ENCODE data around the gene ABRACL. TPM values are rescaled to one million over a fixed set of nuclear protein-coding genes. Genes with fewer than 3 reads are reported as not detected.

ABRACL gene
- polyA plus RNA-seq, 12 donors, result 12.7 to 62.0 (median 19.7) TPM; not detected in 1

DNA sequence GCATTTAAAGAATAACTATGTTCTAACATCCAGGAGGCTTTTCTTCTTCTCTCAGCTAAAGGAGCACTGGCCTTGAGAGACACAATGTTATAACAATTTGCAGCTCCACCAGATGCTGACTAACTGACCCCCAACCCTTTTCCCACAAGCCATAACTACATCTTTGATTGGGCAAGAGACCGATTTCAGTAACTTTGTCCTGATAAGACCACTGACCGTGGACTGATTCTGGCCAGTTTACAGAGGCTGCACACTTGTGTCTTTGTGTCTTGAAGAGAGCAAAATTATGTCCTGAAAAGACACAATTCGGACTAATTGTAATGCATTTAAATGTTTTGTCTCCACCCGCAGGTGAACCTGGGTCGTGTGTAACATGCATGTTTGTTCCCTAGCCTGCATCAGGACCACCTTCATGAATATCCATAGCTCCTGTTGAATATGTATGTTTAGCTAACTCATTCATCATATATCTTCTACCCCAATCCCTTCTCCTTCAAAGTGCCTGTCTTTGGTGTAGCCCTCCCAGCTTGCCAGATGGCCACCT is 22.3 kb downstream of the ABRACL start:
- DNase-seq, result no peak

DNA sequence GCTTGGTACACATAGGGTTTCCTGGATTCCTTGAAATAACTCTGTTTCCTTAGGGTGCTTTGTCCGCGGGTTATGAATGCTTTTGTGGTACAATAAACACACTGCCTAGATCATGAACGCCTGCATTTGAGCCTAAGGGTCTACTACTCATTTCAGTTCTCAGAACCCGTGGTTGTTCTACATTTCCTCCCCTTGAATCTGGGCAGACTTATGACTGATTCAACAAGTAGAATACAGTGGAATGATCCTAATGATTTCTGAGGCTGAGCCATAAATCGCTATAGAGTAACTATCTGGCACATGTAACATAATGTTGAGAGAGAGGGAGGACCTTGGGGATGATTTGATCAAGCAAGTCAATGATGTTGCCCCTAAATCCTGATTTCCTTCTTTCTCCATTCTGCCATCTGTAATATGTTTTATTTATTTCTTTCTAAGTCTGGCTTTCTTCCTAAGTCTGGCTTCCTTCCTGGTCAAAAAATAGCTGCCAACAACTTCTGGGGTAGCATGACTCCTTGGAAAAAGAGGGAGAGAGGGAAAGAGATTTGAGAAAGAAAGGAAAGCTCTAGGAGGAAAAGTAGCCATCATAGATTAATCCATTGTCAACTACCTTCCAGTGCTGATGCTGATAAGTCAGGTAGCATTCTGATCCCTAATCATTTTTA is 23.0 kb downstream of the ABRACL start:
- no peak for DNase-seq

DNA sequence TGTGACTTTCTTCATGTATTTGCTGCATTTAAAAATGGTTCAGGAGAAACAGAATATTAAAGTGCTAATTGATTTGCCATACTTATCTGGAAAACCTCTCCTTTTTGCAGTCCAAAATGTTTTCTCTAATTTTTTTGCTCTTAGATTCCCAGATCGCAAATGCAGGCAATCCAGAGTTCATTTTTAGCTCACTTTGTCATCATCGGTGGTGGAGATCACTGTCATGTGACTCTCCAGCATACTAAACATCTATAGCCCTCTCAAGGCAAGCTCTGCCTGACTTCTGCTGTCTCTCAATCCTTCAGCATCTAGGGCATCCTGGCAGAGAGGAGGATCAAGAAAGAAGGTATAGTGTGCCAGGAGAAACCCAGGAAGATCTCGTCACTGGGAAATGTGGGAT is 24.8 kb downstream of the ABRACL start:
- peak; percentile 22 for DNase-seq

DNA sequence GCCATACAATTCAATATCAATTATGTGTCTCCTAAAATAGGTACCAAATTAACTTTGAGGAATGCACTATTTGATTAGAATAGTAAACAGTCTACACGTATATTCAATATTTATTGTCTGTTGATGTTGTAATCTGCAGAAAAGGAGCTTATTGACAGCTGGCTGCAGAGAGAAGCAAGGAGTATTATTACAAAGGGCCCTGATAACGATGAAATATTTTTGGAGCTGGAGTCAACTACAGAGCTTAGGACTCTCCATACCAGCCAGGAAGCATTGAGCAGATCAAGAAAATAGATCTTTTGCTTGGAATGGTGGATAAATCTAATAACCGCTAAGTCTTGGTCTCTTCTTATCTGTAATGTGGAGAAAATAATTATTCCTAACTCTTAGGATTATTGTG is 25.5 kb downstream of the ABRACL start:
- no peak for DNase-seq

DNA sequence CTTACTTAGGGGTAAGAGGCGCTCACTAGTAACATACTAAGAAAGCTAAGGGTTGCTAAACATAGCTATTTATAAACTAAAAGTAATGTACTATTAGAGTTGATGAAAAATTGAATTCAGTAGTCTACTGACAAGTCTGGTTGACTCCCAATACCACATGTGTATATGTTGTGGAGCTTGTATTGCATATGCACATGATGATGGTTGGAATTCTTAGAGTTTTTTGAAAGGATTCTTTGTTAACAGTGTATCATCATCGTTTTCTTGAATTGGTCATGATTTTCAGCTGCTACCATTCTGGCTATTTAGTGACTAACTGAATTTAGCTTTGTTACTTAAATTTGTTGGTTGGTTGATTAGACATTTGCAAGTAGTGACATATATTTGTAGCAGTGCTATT is 27.2 kb downstream of the ABRACL start:
- DNase-seq, result no peak

DNA sequence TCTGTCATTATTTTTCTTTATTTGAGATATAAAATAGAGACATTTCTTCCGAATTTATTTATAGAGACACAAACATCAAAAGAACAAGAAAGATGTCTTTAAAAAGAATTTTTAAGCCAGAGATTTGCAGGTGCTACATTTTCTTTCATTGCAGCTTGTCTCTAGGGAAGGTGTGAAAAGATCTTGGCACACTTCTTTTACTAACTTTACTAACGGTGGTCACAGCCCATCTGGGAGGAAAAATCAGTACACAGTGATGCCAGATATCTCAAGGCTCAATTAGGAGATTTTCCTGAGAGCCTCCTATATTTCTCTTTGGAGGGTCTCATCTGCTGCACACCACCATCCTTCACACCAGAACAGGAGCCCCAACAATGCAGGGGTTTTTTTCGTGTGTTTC is 29.5 kb downstream of the ABRACL start:
- DNase-seq, result no peak

DNA sequence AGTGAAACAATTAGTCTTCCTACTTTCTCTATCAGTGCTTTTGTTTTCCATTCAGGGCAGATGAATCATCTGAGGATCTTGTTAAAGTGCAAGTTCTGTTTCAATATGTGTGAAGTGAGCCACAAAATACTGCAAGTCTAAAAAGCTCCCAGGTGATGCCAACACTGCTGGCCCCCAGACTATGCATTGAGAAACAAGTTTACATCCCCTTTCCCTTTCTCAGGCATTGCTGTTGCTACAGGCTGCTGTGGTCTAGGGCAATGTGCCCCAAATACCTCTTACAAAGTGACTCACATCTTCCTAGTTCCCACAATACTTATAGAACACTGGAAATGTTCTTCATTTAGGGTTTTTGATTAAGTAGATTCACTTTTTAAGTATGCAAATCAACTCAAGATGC is 31.8 kb downstream of the ABRACL start:
- no peak for DNase-seq

DNA sequence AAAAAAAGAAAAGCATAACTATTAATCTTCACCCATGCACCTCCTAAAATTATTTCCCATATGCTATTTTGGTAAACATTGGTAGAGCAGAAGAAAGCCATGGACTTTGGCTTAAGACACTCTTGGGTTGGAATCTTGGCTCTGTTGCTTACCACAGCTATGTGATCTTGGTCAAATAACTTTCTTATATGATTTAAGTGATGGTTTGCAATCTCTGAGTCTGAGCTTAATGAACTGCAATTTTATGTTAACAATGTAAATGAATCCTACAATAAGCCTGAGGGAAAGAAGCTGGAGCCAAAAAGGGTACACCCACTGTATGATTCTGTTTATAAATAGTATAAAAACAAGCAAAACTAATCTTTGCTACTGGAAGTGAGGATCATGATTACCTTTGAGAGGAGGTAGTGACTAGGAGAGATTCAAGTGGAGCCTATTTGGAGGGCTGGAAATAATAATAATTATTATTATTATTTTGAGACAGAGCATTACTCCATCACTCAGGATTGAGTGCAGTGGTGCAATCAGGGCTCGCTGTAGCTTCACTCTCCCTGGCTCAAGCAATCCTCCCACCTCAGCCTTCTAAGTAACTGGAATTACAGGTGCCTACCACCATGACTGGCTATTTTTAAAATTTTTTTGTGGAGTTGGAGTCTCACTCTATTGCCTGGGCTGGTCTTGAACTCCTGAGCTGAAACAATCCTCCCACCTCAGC is 34.5 kb downstream of the ABRACL start:
- DNase-seq, result no peak

DNA sequence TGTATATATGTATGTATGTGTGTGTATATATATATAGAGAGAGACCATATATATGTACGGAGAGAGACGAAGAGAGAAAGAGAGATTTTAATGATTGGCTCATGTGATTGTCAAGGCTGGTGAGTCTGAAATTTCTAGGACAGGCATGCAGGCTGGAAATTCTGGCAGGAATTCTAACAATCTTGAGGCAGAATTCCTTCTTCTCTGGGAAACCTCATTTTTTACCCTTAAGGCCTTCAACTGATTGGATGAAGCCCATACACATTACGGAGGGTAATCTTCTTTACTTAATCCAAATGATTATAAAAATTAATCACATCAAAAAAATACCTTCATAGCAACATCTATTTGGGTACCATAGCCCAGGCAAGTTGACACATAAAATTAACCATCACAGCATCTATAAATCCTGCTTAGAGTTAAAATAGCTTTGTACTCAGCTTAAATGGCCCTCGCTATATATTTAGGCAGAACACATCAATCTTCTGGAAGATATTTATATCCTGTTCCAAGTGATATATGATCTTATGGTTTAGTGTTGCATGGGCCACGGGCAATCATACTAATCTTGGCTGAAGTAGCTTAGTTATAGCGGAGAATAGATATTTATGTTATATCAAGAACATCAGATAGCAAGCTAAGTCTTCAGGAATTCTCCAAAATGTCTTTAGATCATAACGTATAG is 36.6 kb downstream of the ABRACL start:
- no peak for DNase-seq

DNA sequence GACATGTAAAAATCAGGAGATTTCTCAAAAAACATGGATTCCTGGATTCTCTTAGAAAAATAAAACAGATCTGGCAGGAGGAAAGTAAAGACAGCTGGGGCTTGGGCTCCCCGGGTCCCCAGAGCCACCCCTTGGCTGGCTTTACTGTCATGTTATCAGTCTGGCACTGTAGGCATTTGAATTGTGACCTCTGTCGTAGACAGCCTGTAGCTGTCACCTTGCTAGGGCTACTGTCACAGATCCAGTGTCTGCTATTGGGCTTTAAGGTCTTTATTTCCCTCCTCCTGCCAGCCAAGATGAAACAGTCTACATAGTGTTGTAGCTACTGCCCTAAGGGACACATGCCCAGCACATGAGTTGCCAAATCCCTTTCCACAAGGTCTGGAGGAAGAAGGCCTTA is 37.5 kb downstream of the ABRACL start:
- no peak for DNase-seq

DNA sequence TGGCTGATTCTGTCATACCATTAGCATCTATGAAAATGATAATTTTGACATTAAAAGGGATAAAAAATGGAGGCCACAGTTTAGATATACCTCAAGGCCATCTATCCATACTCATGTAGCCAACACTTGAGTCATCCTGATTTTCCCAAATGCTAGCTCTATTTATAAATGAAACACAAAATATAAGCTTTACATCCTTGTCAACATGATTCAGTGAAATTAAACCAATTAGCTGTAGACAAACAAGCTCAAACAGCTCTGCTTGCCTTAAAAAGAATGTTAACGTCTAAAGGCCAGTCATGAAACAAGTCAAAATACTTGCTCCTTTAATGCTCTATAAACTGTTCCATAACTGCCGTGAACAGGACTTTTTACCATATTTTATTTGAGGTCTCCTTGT is 40.3 kb downstream of the ABRACL start:
- no peak for DNase-seq

DNA sequence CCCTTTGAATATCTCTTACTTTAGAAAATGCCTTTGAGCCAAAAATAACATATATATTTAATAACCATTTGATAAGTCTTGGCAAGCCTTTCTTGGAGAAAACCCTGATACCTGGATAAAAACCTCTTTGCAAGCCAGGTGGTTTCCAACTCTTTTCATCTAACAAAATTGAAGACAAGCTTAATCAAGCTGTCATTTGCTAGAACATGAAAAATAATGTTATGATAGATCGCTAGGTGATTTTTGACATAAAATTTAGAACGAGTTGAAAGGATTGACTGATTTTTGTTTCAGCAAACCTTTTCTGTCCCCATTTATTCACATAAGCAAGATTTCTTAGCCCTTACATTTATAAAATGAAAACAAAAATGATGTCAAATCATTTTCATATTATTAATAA is 44.6 kb downstream of the ABRACL start:
- DNase-seq, result no peak

DNA sequence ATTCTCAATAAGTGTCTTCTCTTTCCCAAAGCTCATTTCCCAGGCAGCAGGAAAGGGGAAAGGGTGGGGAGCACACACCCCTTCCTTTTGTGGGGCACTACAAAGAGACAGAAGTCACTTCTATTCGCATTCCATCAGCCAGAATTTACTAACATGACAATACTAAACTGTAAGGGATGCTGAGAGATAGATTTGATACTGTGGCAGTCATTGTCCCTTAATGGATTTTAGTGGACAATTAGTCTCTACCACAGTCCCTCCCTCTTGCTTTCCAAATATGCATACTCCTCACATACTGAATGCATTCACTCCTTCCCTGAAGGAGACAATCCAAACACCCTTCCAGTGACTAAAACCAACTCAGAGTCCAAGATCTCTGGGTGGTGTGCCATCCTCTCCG is 50.5 kb downstream of the ABRACL start:
- no peak for DNase-seq

DNA sequence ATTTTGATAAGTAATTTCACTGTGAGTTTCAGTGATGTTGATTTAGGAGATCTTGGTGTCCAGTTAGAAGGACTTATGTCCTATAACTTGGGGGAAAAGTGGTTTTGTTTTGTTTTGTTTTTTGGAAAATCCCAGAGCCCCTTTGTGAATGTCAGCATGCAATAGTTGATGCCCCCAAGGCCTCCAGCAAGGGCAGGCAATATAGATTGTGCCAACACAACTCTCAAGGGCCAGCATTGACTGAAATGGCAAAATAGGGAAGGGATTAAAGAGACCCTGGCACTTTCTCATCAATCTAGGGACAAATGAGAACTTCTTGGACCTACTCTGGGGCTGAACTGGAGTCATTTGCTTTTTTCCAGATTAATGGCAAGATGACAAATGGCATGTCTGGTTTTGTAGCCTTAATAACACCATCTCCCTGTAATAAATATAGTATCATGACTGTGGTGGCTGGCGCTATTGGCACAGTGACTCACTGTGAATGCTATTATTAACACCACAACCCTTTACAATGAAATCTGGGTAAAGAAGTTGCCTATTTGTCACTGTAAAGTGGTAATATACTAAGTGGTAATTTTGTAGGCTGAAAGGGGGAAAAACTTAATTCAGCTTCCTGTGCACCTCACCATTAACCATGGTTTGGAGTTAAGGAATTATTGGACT is 51.8 kb downstream of the ABRACL start:
- DNase-seq, result no peak

DNA sequence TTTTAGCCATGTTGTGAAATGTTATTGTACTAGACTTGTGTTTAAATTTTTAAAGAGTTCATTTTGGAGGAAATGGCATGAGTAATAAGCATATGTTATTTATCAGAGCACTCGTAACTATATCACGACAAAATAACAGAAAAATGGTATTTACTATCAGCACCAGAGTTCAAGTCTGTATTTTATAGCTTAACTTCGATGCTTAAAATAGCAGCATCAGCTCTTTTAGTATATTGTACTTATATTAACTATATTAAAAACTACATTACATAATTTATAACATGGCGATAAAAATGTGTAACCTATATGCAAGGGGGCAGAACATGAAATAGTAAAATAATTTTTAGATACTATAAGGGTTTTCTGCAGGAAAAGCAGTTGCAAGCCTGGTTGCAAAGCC is 52.9 kb downstream of the ABRACL start:
- DNase-seq, result no peak

DNA sequence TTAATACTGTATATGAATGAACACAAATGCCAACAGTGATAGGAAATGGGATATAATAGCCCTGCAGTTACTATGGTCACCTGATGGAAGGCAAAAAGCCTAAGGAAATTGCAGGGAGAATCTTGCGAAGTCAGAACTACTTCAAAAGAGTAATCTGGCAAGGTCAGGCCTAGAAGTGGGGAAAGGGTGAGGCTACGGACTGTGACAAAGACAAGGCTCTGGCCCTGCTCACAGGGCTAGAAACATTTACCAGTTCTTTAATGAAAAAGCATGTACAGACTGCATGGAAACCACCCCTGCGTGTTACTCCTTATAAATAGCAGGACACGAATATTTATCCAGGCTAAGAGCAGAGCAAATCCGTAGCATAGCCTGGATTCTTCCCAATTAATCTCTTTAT is 53.8 kb downstream of the ABRACL start:
- DNase-seq, result no peak

DNA sequence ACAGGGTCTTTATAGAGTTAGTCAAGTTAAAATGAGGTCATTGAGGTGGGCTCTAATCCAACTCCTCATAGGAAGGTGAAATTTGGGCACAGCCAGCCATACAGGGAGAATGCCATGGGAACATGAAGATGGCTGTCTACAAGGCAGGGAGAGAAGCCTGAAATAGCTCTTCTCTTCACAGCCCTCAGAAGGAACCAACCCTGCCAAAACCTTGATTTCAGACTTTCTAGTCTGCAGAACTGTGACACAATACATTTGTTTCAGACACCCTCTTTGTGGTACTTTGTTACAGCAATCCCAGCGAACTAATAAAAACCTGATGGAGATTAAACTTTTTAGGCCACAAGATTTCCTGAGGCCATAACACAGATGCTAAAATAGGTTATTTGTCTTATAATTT is 63.3 kb downstream of the ABRACL start:
- DNase-seq, result no peak

Other genes starting within 250 kb of the ABRACL start
- under 1 TPM in 10 of 12 donors, not detected in 2; 0.12 to 0.56 (median 0.24) TPM for gene ECT2L, start 232.7 kb upstream of the ABRACL start, polyA plus RNA-seq (ENCODE audit: insufficient read length in 12 of 12)
- gene REPS1, start 40.5 kb upstream of the ABRACL start, polyA plus RNA-seq (ENCODE audit: insufficient read length in 12 of 12), result 10 to 100 TPM in 11 of 12 donors, not detected in 1; 36.2 to 75.4 (median 52.8) TPM
- gene HECA, start 106.3 kb downstream of the ABRACL start, polyA plus RNA-seq (ENCODE audit: insufficient read length in 12 of 12), result 10 to 100 TPM in 11 of 12 donors, not detected in 1; 19.6 to 31.4 (median 20.7) TPM